ENCODE measurements around the gene PTPRD. TPM values are rescaled to one million over a fixed set of nuclear protein-coding genes. Genes with fewer than 3 reads are reported as not detected.

PTPRD gene
- total and polyA plus RNA-seq, 2 of the 4 experiments (the other 2 are of a cell fraction) = 0.07 to 0.18 TPM

- Histone ChIP-seq H2AK9ac (replicated peaks; ENCODE audit: low read depth, low read length, poor library complexity) (no peak overlapping the region), H3K4me3 (ENCODE audit: insufficient read depth, low read depth, low read length) (no peak overlapping the region), H3K14ac (replicated peaks; ENCODE audit: low read depth, low read length) (no peak overlapping the region), H3K27ac (ENCODE audit: insufficient read depth, low read length) (no peak overlapping the region), H3K9me1 (ENCODE audit: insufficient read depth, low read length) (no peaks in the 10 kb centered on the region), H3K4me1 (ENCODE audit: control insufficient read depth, insufficient read depth, low read length) (no peaks in the 10 kb centered on the region), H3K23ac (ENCODE audit: low read depth, low read length) (no peak overlapping the region), H2BK5ac (ENCODE audit: low read depth, low read length, poor library complexity, severe bottlenecking) (no peak overlapping the region), H3K79me1 (ENCODE audit: low read depth in 1 of 2, low read length in 2 of 2) (no peaks in the 10 kb centered on the region), H4K8ac (ENCODE audit: low read depth in 2 of 2, low read length in 2 of 2) (no peak overlapping the region), H2BK120ac (ENCODE audit: low read depth, low read length) (no peak overlapping the region), H2BK15ac (ENCODE audit: low read depth, low read length) (no peak overlapping the region), H3K56ac (ENCODE audit: extremely low read depth, insufficient read depth, low read length) (no peak overlapping the region), H2BK20ac (ENCODE audit: low read depth, low read length) (no peak overlapping the region), H2AK5ac (ENCODE audit: low read depth, low read length) (no peak overlapping the region), H3K4me2 (ENCODE audit: low read depth, low read length) (no peak overlapping the region), H3K18ac (ENCODE audit: low read depth, low read length) (no peak overlapping the region), H3K9ac (ENCODE audit: low read depth, low read length) (no peak overlapping the region), H4K91ac (ENCODE audit: insufficient read depth, low read depth, low read length) (no peak overlapping the region), H4K5ac (ENCODE audit: low read depth, low read length) (no peak overlapping the region), H2AFZ (replicated peaks; ENCODE audit: low read length, poor library complexity) (no peak overlapping the region), H3K4ac (ENCODE audit: low read depth, low read length) (no peak overlapping the region), H3K36me3 (ENCODE audit: control insufficient read depth, insufficient read depth, low read length) (no peaks in the 10 kb centered on the region), H4K20me1 (ENCODE audit: insufficient read depth, low read length) (no peaks in the 10 kb centered on the region), H3K9me3 (ENCODE audit: control insufficient read depth, insufficient read depth, low read length) (no peaks in the 10 kb centered on the region; the same call in 1 of the 2 replicates), H3K27me3 (ENCODE audit: control insufficient read depth, insufficient read depth, low read length) (no peaks in the 10 kb centered on the region)
- no TSS peak for BruUV-seq (replicated peaks)
- in situ Hi-C loops (cut with MboI; ENCODE audit: low sequenced_read_pairs) = no loop called here
- DNase-seq (no peak), ATAC-seq (ENCODE audit: low read depth) (no peak)
- dilution Hi-C loops (cut with HindIII; ENCODE audit: low sequenced_read_pairs, unreplicated experiment) = no loop called here
- ChIA-PET POLR2A (ENCODE audit: unreplicated experiment) (no interaction called here), CTCF (no interaction called here)
- intact Hi-C loops (cut with micrococcal nuclease) = no loop called here
- TF ChIP-seq NFE2L2 (IDR thresholded peaks at IDR 0.05; ENCODE audit: low read depth, low read length) (no peak), RAD21 (IDR thresholded peaks at IDR 0.05; ENCODE audit: low read length) (no peak), MAFK (IDR thresholded peaks at IDR 0.05; ENCODE audit: low read depth, low read length) (0 out of 2 replicates have a peak, but pooled peaks have one; percentile 6), CHD1 (IDR thresholded peaks at IDR 0.05; ENCODE audit: low read depth, low read length) (no peak)
Observed at GRCh38 chr9:9091387-9091786, 1521.4 kb downstream of the PTPRD start.
